Camera-type eye (tissue), 1 donor: ENCODE data around the gene UCP1. TPM values are rescaled to one million over a fixed set of nuclear protein-coding genes. Genes with fewer than 3 reads are reported as not detected.

Source experiments
- total RNA-seq: library from RNA; depleted of rRNA; stranded (reverse); fragments of >200 nt; gene quantifications from one replicate; pipeline ENCODE4 v1.2.3, GENCODE V29; 2014

The UCP1 gene
- 0.33 TPM for total RNA-seq

GRCh38 chr4:140568507-140569306 is at the start of gene UCP1:
TSS of gene UCP1 (minus strand) at chr4:140568961. CDS start at chr4:140568729, 232 bp downstream.

GRCh38 chr4:140523857-140524742 is 44.7 kb downstream of the UCP1 start, which contains the start of gene ELMOD2:
TSS of gene ELMOD2 (plus strand) at chr4:140524168. CDS start at chr4:140525429, 1,261 bp downstream.

Other genes with a start within 250 kb of the UCP1 start
- 92.4 TPM for gene SCOC, start 195.3 kb downstream of the UCP1 start, total RNA-seq
- gene CLGN, start 141.3 kb downstream of the UCP1 start, total RNA-seq = 22.5 TPM
- not detected for gene MGAT4D, start 70.7 kb downstream of the UCP1 start, total RNA-seq
- gene ELMOD2, start 44.8 kb downstream of the UCP1 start, total RNA-seq = 94.8 TPM
- 64.2 TPM for gene TBC1D9, start 187.4 kb upstream of the UCP1 start, total RNA-seq